PC-9 (cell line): ENCODE measurements around the gene KIF9.

Source experiments
- EZH2 ChIP-seq: fragments of 200-600 bp; sonication (generic); IDR thresholded peaks from 2 replicates; pipeline ENCODE4 v1.8.0; 2017; ENCODE audit warnings: antibody characterized with exemption, low read depth
- TF ChIP-seq, protein P1 (sequence below): fragments of 200-600 bp; sonication (generic); conservative IDR thresholded peaks from 2 replicates; pipeline ENCODE4 v1.6.1; 2017; ENCODE audit warnings: mixed run types, antibody characterized with exemption, mild to moderate bottlenecking, moderate library complexity

DNA sequence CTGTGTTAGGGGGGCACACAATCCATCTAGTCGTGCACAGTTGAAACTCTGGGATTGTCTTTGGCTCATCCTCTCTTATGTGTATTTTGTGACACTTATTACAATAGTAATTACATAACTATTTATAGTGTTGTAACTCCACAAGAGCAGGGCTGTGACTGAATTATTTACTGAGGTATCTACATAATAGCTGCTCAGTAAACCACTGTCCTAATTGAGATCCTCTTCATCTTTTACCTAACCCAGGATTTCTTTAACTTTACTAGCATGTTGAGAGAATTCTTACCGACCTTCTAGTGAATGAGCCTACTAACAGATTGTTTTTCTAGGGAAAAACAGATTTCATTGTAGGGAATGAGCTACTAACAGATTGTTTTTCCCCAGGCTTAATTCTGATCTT, 11.2 kb upstream of the KIF9 start:
- TF ChIP-seq, protein P1, sequence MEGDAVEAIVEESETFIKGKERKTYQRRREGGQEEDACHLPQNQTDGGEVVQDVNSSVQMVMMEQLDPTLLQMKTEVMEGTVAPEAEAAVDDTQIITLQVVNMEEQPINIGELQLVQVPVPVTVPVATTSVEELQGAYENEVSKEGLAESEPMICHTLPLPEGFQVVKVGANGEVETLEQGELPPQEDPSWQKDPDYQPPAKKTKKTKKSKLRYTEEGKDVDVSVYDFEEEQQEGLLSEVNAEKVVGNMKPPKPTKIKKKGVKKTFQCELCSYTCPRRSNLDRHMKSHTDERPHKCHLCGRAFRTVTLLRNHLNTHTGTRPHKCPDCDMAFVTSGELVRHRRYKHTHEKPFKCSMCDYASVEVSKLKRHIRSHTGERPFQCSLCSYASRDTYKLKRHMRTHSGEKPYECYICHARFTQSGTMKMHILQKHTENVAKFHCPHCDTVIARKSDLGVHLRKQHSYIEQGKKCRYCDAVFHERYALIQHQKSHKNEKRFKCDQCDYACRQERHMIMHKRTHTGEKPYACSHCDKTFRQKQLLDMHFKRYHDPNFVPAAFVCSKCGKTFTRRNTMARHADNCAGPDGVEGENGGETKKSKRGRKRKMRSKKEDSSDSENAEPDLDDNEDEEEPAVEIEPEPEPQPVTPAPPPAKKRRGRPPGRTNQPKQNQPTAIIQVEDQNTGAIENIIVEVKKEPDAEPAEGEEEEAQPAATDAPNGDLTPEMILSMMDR = no peak
- TF ChIP-seq EZH2 = no peak
